Liver (tissue), 9 donors: ENCODE measurements around the gene PCCB. TPM values are rescaled to one million over a fixed set of nuclear protein-coding genes. Genes with fewer than 3 reads are reported as not detected.

Experiments used
- DNase-seq: peaks from one replicate; pipeline ENCODE4 v3.0.0-alpha.2; 2017; ENCODE audit warnings: low spot score
- H3K27ac ChIP-seq, 2 donors: one replicate each; pipeline ENCODE4 v1.7.0; 2013; ENCODE audit warnings: inconsistent platforms in 2 of 2, low read length in 2 of 2, control low read depth in 1 of 2, low read depth in 1 of 2, mild to moderate bottlenecking in 1 of 2
- H3K27me3 ChIP-seq, 4 donors: one replicate each; pipeline versions ENCODE4 v1.6.1 to v1.7.0; 2013; ENCODE audit warnings: low read length in 3 of 4, inconsistent platforms in 1 of 4, mild to moderate bottlenecking in 1 of 4, moderate library complexity in 1 of 4; ENCODE audit not compliant: control insufficient read depth in 4 of 4, insufficient read depth in 4 of 4
- H3K36me3 ChIP-seq, 4 donors: one replicate each; pipeline versions ENCODE4 v1.6.1 to v1.7.0; 2013; ENCODE audit warnings: low read length in 3 of 4, mild to moderate bottlenecking in 3 of 4, low read depth in 1 of 4, moderate library complexity in 1 of 4; ENCODE audit not compliant: control insufficient read depth in 4 of 4, insufficient read depth in 3 of 4
- H3K4me1 ChIP-seq, 4 donors: one replicate each; pipeline versions ENCODE4 v1.6.1 to v1.7.0; 2013; ENCODE audit warnings: low read length in 3 of 4, mild to moderate bottlenecking in 3 of 4, moderate library complexity in 1 of 4; ENCODE audit not compliant: control insufficient read depth in 4 of 4, insufficient read depth in 4 of 4
- H3K4me3 ChIP-seq, 3 donors: one replicate each; pipeline versions ENCODE4 v1.6.1 to v1.7.0; 2013; ENCODE audit warnings: low read length in 3 of 3, control low read depth in 1 of 3, low read depth in 1 of 3, mild to moderate bottlenecking in 1 of 3
- H3K9ac ChIP-seq, 2 donors: one replicate each; pipeline ENCODE4 v1.7.0; 2013; ENCODE audit warnings: low read length in 2 of 2, mild to moderate bottlenecking in 2 of 2, moderate library complexity in 2 of 2, control low read depth in 1 of 2, low read depth in 1 of 2
- H3K9me3 ChIP-seq, 4 donors: one replicate each; pipeline versions ENCODE4 v1.6.1 to v1.7.0; 2013; ENCODE audit warnings: low read length in 3 of 4; ENCODE audit not compliant: control insufficient read depth in 4 of 4
- ATF3 ChIP-seq: IDR thresholded peaks from 2 replicates; pipeline ENCODE4 v1.6.1; 2016; ENCODE audit warnings: antibody characterized with exemption
- EGR1 ChIP-seq, 2 donors: IDR thresholded peaks; 2 replicates each; pipeline ENCODE4 v1.6.1; 2016 to 2018; ENCODE audit warnings: antibody characterized with exemption in 2 of 2, low read depth in 2 of 2
- FOXA1 ChIP-seq: IDR thresholded peaks from 2 replicates; pipeline ENCODE4 v1.6.1; 2016; ENCODE audit warnings: antibody characterized with exemption
- FOXA2 ChIP-seq: IDR thresholded peaks from 2 replicates; pipeline ENCODE4 v1.6.1; 2016; ENCODE audit warnings: antibody characterized with exemption
- GABPA ChIP-seq, 2 donors: IDR thresholded peaks in 1 of 2; conservative IDR thresholded peaks in 1 of 2; 2 replicates each; pipeline ENCODE4 v1.6.1; 2016; ENCODE audit warnings: antibody characterized with exemption in 2 of 2, mild to moderate bottlenecking in 1 of 2, moderate library complexity in 1 of 2
- HNF4A ChIP-seq, 2 donors: conservative IDR thresholded peaks; 2 replicates each; pipeline ENCODE4 v1.6.1; 2016; ENCODE audit warnings: antibody characterized with exemption in 2 of 2, mild to moderate bottlenecking in 2 of 2
- HNF4G ChIP-seq: IDR thresholded peaks from 2 replicates; pipeline ENCODE4 v1.6.1; 2016; ENCODE audit warnings: antibody characterized with exemption
- JUND ChIP-seq, 2 donors: IDR thresholded peaks; 2 replicates each; pipeline ENCODE4 v1.6.1; 2016; ENCODE audit warnings: antibody characterized with exemption in 2 of 2
- NR2F2 ChIP-seq: IDR thresholded peaks from 2 replicates; pipeline ENCODE4 v1.6.1; 2016; ENCODE audit warnings: antibody characterized with exemption
- RAD21 ChIP-seq, 2 donors: IDR thresholded peaks; 2 replicates each; pipeline ENCODE4 v1.6.1; 2016; ENCODE audit warnings: antibody characterized with exemption in 2 of 2, mild to moderate bottlenecking in 2 of 2
- REST ChIP-seq: IDR thresholded peaks from 2 replicates; pipeline ENCODE4 v1.6.1; 2016; ENCODE audit warnings: antibody characterized with exemption, mild to moderate bottlenecking
- RXRA ChIP-seq, 2 donors: IDR thresholded peaks; 2 replicates each; pipeline ENCODE4 v1.6.1; 2017 to 2018; ENCODE audit warnings: antibody characterized with exemption in 2 of 2, mild to moderate bottlenecking in 1 of 2
- SP1 ChIP-seq: IDR thresholded peaks from 2 replicates; pipeline ENCODE4 v1.6.1; 2018; ENCODE audit warnings: antibody characterized with exemption, mild to moderate bottlenecking
- TAF1 ChIP-seq: conservative IDR thresholded peaks from 2 replicates; pipeline ENCODE4 v1.6.1; 2016; ENCODE audit warnings: antibody characterized with exemption, mild to moderate bottlenecking
- YY1 ChIP-seq: IDR thresholded peaks from 2 replicates; pipeline ENCODE4 v1.6.1; 2016; ENCODE audit warnings: antibody characterized with exemption, mild to moderate bottlenecking
- ZBTB33 ChIP-seq: IDR thresholded peaks from 2 replicates; pipeline ENCODE4 v1.6.1; 2016; ENCODE audit warnings: antibody characterized with exemption
- WGBS: extraction: QIAGEN DNeasy Blood & Tissue Kit; methylation state at CpG from one replicate; pipeline ENCODE4 v1.1.7; 2013; 5-methylcytosine and 5-hydroxymethylcytosine counted together
- polyA plus RNA-seq, 2 donors: library from polyadenylated mRNA; stranded (reverse) in 1 of 2; unstranded in 1 of 2; fragments of 200-250 nt in 1 of 2; fragments of >200 nt in 1 of 2; fragmentation: Nextera tagmentation in 1 of 2; extraction: Ambion mirVana in 1 of 2; gene quantifications; one replicate each; pipeline versions ENCODE4 v1.2.1 to v1.2.3, GENCODE V29; 2013 to 2015
- total RNA-seq, 2 donors: library from RNA; depleted of rRNA; stranded (reverse); fragments of >200 nt; gene quantifications; one replicate each; pipeline ENCODE4 v1.2.3, GENCODE V29; 2014
- TF ChIP-seq, protein P1 (sequence below): fragments of 150-350 bp; IDR thresholded peaks from 2 replicates; pipeline ENCODE4 v1.5.1; 2017; ENCODE audit warnings: improper control_type of control experiment, low read depth, low read length; ENCODE audit not compliant: missing input control
- donor health status: healthy.
- donor health status: healthy.
- donor health status: healthy.
- donor health status: healthy.
- donor health status: healthy.

The PCCB gene
- total and polyA plus RNA-seq, 4 donors = 72.8 to 120 (median 95.0) TPM

- TF ChIP-seq ATF3 (no peak), HNF4G (no peak), SP1 (no peak), NR2F2 (no peak), REST (no peak), FOXA1 (no peak), YY1 (no peak), HNF4A (conservative IDR thresholded peaks at IDR 0.05) (no peak), EGR1 (IDR thresholded peaks at IDR 0.05; ENCODE audit: low read depth in 2 of 2) (no peak), TAF1 (no peak), GABPA (IDR thresholded peaks at IDR 0.05 in 1 of 2, conservative IDR thresholded peaks at IDR 0.05 in 1 of 2) (no peak), FOXA2 (no peak), JUND (IDR thresholded peaks at IDR 0.05) (no peak), RAD21 (IDR thresholded peaks at IDR 0.05) (no peak), ZBTB33 (no peak), RXRA (IDR thresholded peaks at IDR 0.05) (no peak)
- TF ChIP-seq, protein P1, sequence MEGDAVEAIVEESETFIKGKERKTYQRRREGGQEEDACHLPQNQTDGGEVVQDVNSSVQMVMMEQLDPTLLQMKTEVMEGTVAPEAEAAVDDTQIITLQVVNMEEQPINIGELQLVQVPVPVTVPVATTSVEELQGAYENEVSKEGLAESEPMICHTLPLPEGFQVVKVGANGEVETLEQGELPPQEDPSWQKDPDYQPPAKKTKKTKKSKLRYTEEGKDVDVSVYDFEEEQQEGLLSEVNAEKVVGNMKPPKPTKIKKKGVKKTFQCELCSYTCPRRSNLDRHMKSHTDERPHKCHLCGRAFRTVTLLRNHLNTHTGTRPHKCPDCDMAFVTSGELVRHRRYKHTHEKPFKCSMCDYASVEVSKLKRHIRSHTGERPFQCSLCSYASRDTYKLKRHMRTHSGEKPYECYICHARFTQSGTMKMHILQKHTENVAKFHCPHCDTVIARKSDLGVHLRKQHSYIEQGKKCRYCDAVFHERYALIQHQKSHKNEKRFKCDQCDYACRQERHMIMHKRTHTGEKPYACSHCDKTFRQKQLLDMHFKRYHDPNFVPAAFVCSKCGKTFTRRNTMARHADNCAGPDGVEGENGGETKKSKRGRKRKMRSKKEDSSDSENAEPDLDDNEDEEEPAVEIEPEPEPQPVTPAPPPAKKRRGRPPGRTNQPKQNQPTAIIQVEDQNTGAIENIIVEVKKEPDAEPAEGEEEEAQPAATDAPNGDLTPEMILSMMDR = no peak
- 93% methylated on average over 2 of the region's 2 CpGs for WGBS
- H3K9ac ChIP-seq = no peak overlapping the region
- H3K36me3 ChIP-seq = no peaks in the 10 kb centered on the region
- no peaks in the 10 kb centered on the region for H3K27me3 ChIP-seq
- no peak overlapping the region for H3K27ac ChIP-seq
- no peak for DNase-seq
- no peak overlapping the region for H3K4me3 ChIP-seq
- H3K4me1 ChIP-seq = peaks cover 0 to 10% (median 5%) of the 10 kb centered on the region in 4 donors
- no peaks in the 10 kb centered on the region for H3K9me3 ChIP-seq
These were observed 17.7 kb upstream of the PCCB start for GRCh38 chr3:136232413-136232812.

- Histone ChIP-seq H3K9me3 (no peaks in the 10 kb centered on the region), H3K27me3 (no peaks in the 10 kb centered on the region), H3K36me3 (no peaks in the 10 kb centered on the region), H3K9ac (no peak overlapping the region), H3K4me1 (peaks cover 1 to 18% (median 11%) of the 10 kb centered on the region in 4 donors), H3K4me3 (no peak overlapping the region), H3K27ac (no peak overlapping the region)
- no peak for TF ChIP-seq ZBTB33
- TF ChIP-seq RAD21 (IDR thresholded peaks at IDR 0.05) = peak in 1 of 2 donors; percentile 38
- peak; percentile 79 to 83 for TF ChIP-seq RXRA (IDR thresholded peaks at IDR 0.05)
- peak; percentile 77 to 83 for TF ChIP-seq HNF4A (conservative IDR thresholded peaks at IDR 0.05)
- TF ChIP-seq REST = no peak
- peak; percentile 68 for TF ChIP-seq SP1
- peak; percentile 49 for TF ChIP-seq HNF4G
- no peak for DNase-seq
- 31% methylated on average over 1 of the region's 1 CpG for WGBS
These were observed 14.6 kb upstream of the PCCB start for GRCh38 chr3:136235545-136235944.
